Measurements from ENCODE around the gene DHX30.
A peak's percentile ranks its signal among the peaks of the same experiment; 100 is the strongest.
"Not testable (repeated sequence)": the region's sequence is repeated elsewhere in the genome, so short reads cannot be mapped to it uniquely, and the experiment has no call there.

DHX30 gene, protein sequence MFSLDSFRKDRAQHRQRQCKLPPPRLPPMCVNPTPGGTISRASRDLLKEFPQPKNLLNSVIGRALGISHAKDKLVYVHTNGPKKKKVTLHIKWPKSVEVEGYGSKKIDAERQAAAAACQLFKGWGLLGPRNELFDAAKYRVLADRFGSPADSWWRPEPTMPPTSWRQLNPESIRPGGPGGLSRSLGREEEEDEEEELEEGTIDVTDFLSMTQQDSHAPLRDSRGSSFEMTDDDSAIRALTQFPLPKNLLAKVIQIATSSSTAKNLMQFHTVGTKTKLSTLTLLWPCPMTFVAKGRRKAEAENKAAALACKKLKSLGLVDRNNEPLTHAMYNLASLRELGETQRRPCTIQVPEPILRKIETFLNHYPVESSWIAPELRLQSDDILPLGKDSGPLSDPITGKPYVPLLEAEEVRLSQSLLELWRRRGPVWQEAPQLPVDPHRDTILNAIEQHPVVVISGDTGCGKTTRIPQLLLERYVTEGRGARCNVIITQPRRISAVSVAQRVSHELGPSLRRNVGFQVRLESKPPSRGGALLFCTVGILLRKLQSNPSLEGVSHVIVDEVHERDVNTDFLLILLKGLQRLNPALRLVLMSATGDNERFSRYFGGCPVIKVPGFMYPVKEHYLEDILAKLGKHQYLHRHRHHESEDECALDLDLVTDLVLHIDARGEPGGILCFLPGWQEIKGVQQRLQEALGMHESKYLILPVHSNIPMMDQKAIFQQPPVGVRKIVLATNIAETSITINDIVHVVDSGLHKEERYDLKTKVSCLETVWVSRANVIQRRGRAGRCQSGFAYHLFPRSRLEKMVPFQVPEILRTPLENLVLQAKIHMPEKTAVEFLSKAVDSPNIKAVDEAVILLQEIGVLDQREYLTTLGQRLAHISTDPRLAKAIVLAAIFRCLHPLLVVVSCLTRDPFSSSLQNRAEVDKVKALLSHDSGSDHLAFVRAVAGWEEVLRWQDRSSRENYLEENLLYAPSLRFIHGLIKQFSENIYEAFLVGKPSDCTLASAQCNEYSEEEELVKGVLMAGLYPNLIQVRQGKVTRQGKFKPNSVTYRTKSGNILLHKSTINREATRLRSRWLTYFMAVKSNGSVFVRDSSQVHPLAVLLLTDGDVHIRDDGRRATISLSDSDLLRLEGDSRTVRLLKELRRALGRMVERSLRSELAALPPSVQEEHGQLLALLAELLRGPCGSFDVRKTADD

DNA sequence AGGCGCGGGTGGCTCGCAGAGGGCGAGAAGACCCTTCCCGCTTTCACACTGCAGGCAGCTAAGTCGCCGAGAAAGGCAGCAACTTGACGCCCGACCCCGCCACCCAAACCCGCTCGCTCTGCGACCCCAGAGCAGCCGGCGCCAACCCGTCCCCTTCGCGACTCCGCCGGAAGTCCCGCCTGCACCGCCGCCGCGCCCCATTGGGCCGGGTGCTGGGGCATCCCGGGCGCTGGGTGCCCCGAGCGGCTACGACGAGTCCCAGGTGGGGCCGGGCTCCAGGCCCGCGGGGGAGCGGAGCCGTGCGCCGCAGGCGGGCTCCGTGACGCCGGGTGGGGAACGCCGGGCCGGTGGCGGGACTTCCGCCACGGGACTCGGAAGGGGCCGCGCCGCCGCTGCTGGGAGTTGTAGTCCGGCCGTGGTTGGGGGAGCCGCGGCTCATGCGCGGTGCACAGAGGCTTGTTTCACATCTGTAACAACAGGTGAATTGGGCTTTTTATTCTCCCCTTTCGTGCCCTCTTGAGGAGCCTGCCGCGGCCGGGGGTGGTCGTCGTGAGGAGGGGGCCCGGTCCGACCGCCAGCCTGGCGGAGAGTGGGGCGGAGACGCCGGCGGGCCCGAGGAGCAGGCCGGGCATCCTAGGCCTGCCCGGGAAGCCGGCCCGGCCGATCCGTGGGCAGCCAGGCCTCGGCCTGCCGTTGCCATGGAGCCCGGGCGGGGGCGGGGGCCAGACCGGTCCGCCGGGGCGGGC, at the start of gene DHX30:
DHX30 (plus strand) TSS at position 405 of the 746 bp plus-strand sequence. CDS start 7,546 bp downstream, outside the sequence.
- DNase-seq, result peak; percentile 88

DNA sequence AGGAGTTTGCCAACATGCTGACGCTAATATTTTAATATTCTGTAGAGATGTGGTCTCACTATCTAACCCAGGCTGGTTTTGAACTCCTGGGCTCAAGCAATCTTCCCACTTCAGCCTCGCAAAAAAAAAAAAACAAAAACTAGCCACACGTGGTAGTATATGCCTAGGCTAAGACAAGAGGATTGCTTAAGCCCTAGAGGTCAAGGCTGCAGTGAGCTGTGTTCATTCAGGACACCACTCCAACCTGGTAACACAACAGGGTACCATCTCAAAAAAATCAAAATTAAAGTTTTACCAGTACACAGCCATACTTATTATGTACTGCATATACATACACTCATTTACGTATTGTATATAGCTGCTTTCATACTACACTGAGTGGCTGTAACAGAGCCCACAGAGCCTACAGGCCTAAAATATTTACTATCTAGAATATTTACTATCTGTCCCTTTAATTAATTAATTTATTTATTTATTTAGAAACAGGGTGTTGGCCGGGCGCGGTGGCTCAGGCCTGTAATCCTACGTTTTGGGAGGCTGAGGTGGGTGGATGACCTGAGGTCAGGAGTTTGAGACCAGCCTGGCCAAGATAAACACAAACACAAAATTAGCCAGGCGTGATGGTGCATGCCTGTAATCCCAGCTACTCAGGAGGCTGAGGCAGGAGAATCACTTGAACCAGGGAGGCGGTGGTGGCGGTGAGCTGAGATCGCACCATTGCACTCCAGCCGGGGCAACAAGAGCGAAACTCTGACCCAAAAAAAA, 44.5 kb upstream of the DHX30 start:
- no peak for DNase-seq

DNA sequence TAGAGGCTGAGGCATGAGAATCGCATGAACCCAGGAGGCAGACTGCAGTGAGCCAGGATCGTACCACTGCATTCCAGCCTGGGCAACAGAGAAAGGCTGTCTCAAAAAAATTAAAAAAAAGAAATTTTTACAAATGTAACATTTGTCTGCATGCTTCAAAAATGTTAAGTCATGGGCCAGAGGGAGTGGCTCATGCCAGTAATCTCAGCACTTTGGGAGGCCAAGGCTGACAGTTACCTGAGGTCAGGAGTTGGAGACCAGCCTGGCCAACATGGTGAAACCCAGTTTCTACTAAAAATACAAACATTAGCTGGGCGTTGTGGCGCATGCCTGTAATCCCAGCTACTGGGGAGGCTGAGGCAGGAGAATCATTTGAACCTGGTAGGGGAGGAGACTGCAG, 42.7 kb upstream of the DHX30 start:
- DNase-seq, result not testable (repeated sequence)

DNA sequence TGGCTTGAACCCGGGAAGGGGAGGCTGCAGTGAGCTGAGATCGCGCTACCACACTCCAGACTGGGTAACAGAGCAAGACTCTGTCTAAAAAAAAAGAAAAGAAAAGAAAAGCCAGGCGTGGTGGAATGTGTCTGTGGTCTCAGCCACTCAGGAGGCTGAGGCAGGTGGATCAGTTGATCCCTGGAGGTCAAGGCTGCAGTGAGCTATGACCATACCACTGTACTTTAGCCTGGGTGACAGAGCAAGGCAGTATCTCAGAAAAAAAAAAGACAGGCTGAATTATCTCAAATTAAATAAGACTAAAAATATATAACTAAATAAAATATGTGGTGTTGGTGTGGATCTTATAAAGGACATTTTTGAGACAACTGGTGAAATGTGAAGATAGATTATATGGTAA, 41.9 kb upstream of the DHX30 start:
- no peak for DNase-seq

DNA sequence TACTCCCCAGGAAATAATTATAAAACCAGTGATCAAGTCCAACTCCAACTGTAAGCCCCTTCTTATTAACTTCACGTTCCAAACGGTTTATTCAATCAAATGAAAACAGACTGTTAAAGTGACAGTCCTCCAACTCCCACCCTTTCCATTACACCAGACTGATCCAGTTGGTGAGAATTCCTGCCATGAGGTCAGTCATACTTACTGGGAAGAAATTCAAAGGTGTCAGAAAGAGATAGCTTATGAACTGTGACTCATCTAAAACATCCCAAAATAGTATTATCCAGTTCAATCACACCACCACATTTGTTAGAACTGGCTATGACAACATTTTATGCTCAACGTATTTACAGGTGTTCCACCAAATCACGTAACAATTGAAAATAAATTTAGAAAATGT, 40.7 kb upstream of the DHX30 start:
- DNase-seq, result no peak

DNA sequence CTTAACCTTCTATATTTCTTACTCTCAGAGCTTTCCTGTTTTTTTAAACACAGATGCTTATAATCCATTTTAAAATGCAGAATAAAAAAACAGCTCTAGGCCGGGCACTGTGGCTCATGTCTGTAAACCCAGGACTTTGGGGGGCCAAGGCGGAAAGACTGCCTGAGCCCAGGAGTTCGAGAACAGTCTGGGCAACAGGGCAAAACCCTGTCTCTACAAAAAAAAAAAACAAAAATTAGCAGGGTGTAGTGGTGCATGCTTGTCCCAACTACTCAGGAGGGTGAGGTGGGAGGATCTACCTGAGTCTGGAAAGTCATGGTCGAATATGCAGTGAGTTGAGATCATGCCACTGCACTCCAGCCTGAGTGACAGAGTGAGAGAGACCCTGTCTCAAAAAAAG, 36.8 kb upstream of the DHX30 start:
- no peak for DNase-seq

DNA sequence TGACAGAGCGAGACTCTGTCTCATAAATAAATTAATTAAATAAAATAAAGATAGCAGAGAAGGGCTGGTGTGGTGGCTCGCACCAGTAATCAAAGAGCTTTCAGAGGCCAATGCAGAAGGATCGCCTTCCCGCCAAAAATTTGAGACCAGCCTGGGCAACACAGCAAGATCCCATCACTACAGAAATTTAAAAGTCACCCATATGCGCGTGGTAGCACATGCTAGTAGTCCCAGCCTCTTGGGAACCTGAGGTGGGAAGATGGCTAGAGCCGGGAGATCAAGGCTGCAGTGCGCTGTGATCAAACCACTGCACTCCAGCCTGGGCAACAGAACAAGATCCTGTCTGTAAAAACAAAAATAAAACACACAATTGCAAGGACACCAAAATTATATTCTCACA, 30.9 kb upstream of the DHX30 start:
- DNase-seq, result no peak

DNA sequence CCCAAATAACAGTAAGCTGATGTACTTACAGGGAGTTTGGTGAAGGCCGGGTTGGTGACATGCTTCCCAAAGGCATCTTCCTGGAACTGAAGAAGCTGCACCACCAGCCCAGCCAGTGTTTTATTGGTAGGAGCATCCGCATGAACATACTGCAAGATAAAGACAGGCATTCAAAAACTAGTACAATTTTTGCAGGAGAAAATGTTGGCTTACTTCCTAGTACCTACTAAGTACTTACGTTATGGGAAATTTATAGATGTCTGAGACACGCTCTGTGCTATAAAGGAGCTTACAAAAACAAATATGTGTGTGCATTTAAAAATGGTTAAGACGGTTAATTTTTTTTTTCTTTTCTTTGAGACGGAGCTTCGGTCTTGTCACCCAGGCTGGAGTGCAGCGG, 30.1 kb upstream of the DHX30 start:
- DNase-seq, result no peak

DNA sequence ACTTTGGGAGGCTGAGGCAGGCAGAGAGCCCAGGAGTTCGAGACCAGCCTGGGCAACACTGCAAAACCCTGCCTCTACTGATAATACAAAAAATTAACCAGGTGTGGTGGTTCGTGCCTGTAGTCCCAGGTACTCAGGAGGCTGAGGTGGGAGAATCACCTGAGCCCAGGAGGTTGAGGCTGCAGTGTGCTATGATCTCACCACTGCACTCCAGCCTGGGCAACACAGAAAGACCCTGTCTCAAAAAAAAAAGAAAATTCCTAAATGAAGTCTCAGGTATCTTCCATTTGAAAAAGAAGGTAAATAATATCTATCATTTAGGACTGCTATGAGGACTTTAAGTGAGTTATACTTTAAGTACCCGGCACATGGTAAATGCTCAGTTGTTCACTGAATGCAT, 24.2 kb upstream of the DHX30 start:
- DNase-seq, result no peak

DNA sequence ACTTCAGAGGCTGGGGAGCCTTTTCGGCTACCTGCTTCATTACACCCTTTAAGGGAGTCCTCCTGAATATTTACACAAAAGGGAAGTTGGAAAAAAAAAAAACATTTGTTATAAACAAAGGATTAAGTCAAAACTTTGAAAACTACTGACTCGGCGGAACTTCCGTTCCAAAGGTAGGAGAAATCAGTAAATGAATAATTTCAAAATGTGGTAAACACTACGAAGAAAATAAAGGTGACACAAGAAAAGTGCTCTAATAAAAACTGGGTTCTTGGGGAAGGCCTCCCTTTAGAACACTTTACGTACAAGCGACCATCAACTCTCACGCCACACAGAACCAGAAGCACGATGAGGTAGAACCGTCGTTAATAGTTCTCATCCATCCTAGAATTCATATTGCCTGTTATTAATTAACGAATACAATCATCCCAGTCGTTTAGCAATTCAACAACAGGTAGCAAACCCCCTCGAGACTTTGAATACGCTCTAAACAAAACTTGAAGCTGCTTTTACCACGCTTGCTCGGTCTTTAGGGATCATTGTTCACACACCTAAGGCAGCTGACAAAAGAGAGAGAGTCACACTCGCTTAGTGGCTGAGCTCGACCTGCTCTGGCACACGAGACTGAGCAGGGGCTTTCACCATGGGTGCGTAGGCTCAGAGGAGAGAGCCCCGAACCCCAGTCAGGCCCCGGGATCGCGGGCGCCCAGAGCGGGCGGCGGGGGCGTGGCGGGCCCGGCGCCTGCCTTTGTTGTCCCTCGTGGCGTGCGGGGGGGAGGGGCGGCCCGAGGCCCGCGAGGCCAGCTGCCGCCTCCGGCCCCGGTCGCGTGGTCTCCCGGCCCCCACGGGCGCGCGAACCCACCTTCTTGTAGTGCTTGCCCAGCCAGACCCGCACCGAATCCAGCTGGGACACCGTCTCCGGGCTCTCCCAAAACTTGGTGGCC, 21.9 kb upstream of the DHX30 start:
- DNase-seq, result peak; percentile 69

DNA sequence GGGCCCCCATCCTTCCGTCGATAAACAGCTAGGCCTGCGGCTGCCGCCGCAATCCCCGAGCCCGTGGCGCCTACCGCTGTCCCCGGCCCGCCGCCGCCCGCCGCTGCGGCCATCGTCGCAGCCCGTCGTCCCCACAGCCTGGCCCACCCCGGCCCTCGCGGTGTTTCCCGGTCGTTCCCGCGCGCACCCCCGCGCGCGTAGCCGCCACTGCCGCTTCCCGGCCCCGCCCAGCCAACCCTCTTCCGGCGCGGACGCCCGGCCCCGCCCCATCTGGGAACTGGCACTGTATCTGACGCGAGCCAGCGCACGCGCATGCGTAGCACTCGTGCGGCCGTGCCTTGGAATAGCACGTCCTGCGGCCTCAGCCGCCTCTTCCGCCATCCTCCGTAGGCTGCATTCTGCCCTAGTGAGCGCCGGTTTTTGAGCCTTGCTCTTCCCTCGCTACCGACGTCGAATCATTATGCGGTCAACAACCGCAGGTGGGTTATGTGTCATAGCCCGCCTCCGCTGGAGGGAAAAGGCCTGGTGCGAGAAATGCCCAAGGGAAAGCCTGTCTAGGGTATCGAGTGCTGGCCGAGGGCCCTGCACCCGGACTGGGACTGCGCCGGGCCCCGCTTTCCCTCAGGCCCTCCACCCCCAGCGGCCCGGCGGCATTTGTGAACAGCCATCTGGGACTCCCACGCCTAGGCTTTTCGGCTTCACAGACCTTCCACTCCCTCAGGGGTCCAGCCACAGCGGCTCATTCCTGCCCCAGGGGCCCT, 21.1 kb upstream of the DHX30 start, which contains the start of gene SMARCC1:
SMARCC1 (minus strand) TSS at position 209 of the 761 bp plus-strand sequence; CDS start at position 113, 96 bp downstream.
- peak; percentile 97 for DNase-seq

DNA sequence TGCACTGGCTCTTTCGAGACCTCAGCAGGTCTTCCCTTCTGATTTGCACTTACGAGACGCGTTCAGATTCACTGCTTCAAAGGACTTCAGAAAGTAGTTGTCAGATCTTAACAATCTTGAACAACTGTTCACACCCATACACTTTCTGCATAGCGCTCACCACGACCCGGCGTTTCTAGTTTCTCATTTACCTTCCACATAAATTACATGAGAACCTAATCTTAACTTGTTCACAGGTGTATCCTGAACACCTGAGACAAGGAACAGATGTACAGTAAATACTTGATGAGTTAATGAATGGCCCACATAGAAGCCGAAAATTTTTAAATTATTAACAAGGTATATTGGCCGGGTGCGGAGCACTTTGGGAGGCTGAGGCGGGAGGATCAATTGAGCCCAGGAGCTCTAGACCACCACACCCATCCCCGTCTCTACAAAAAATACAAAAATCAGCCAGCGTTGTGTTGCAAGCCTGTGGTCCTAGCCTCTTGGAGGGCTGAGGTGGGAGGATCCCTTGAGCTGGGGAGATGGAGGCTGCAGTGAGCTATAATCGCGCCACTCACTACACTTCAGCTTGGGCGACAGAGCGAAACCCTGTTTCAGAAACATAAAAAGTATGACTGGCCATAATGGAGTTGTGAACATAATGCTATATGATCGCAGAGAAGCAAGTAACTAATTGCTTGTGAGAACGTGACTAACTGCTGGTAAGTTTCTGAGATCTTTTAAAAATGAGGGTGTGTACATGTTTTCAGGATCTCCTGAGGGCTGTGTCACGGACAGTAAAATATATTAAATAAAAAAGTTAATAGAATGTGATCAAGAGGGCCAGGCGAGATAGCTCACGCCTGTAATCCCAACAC, 20.3 kb upstream of the DHX30 start:
- no peak for DNase-seq

DNA sequence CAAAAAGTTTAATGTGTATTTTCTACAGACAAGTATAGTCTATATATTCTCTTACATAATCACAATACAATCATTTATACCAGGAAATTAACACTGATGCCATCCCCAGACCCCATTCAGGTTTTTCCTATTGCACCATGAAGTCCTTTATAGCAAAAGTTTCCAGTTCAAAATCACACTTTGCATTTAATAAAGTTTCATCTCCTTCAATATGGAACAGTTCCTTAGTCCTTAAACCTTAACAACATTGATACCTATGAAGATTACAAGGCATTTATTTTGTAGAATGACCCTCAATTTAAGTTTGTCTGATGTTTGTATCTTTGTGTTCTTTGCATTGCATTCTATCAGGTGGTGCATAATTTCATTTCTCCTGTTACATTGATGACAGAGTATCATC, 19.3 kb upstream of the DHX30 start:
- DNase-seq, result no peak

DNA sequence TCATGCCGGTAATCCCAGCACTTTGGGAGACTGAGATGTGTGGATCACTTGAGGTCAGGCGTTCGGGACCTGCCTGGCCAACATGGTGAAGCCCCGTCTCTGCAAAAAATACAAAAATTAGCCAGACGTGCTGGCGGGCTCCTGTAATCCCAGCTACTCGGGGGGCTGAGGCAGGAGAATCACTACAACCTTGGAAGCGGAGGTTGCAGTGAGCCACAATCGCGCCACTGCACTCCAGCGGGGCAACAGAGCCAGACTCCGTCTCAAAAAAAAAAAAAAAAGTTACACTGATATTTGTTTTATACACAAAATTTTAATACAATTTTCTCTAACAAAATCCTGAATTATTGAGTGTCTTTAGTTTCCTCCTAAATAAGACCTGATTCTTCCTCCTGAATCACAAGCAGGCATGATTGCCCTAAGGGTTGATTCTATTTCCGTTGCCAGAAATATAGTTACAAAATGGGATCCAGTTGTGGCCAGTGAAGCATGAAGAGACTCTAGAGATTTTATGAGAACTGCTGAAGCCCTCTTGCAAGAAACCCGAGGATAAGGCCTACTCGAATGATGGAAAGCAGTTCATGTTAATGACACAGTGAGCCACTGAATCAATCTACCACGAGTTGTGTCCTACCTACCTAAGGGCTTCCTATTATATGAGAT, 11.6 kb upstream of the DHX30 start:
- DNase-seq, result no peak

DNA sequence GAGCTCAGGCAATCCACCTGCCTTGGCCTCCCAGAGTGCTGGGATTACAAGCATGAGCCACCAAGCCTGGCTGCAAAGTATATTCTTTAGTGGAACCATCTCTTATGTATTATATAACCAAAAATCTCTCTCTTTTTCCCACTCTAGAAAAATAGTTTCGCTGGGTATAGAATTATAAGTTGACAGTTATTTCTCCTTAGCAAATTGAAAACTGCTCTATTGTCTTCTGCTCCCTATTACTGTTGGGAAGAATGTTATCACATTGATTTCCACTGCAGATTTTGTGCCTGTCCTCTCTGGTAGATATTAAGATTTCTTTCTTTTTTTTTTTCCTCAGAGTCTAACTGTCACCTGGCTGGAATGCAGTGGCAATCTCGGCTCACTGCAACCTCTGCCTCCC, 10.2 kb upstream of the DHX30 start:
- no peak for DNase-seq

DNA sequence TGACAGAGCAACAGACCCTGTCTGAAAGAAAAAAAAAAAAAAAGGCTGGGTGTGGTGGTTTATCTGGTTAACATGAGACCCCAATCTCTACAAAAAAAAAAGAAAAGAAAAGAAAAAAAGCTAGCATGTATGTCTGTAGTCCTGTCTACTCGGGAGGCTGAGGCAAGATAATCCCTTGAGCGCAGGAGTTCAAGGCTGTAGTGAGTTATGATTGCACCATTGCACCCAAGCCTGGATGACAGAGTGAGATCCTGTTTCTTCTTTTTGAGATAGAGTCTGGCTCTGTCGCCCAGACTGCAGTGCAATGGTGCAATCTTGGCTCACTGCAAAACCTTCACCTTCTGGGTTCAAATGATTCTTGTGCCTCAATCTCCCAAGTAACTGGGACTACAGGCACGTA, 8.4 kb upstream of the DHX30 start:
- no peak for DNase-seq

DNA sequence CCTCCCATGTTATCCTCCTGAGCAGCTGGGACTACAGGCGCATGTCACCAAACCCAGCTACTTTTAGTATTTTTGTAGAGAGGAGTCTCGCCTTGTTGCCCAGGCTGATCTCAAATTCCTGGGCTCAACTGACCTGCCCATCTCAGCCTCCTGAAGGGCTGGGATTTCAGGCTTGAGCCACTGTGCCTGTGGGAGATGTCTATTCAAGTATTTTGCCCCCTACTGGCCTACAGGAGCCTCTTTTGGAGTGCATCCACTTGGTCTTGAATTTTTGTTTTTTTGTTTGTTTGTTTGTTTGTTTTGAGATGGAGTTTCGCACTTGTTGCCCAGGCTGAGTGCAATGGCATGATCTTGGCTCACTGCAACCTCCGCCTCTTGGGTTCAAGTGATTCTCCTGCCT, 3.2 kb upstream of the DHX30 start:
- no peak for DNase-seq

DNA sequence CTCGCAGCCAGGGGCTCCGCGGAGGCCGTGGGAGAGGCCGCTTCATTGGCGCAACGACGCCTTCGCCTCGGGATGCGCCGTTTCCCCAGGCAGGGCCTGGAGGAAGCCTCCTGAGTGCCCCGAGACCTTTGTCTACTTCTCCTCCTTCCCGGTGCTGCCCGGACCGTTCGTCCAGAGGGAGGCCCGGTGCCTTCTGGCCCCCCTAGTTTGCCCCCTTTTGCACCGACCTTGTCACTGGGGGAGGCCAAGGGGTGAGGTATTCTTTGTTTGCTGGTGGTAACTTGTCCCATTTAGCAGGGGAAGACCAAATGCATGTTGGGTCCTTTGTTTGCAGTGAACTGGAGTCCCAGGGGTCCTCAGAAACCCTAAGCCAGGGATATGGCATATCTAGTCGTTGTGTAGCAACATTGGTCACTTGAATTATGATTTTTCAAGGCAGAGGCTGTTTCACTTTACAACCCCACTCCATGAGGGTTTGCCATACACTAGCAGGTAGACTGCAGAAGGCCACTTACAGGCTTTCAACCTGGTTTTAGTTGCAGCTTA, 615 bp downstream of the DHX30 start:
- DNase-seq, result no peak
